Brain microvascular endothelial cell (primary cell): ENCODE results near the gene NUMBL.
A peak's percentile ranks its signal among the peaks of the same experiment; 100 is the strongest.

ENCODE experiments used
- DNase-seq: peaks from one replicate; pipeline ENCODE4 v3.0.0-alpha.2; 2020
- H3K27ac ChIP-seq: fragments of 250-450 bp; sonication (Bioruptor Pico); 2 replicates; pipeline ENCODE4 v1.5.1; 2020; ENCODE audit warnings: mild to moderate bottlenecking, moderate library complexity
- H3K27me3 ChIP-seq: fragments of 250-450 bp; sonication (Bioruptor Pico); replicated peaks from 2 replicates; pipeline ENCODE4 v1.5.1; 2020; ENCODE audit warnings: mild to moderate bottlenecking
- H3K36me3 ChIP-seq: fragments of 250-450 bp; sonication (Bioruptor Pico); replicated peaks from 2 replicates; pipeline ENCODE4 v1.5.1; 2020; ENCODE audit warnings: mild to moderate bottlenecking
- H3K4me3 ChIP-seq: 2 replicates; pipeline ENCODE4 v1.5.1; 2011; ENCODE audit warnings: low read depth, mild to moderate bottlenecking, control low read depth, low read length, moderate library complexity
- CTCF ChIP-seq: IDR thresholded peaks from 2 replicates; pipeline ENCODE4 v1.5.1; 2011; ENCODE audit warnings: low read depth, mild to moderate bottlenecking, moderate library complexity, low read length, control low read depth, inconsistent platforms; ENCODE audit errors: missing control alignments
- in situ Hi-C: cut with HindIII; loops from 2 replicates; pipeline ENCODE4 v1.10.0; 2017; ENCODE audit warnings: low sequenced_read_pairs, low pct_ligation_motif_present

The NUMBL gene

GRCh38 chr19:40721936-40722661 is 31.6 kb upstream of the NUMBL start:
- TF ChIP-seq CTCF, result no peak
- Histone ChIP-seq H3K27ac (no peak overlapping the region), H3K27me3 (no peaks in the 10 kb centered on the region), H3K4me3 (no peak overlapping the region), H3K36me3 (peaks cover 26% of the 10 kb centered on the region)
- in situ Hi-C loops, result no loop called here
- DNase-seq, result no peak

GRCh38 chr19:40721140-40721486 is 30.7 kb upstream of the NUMBL start:
- peaks cover 17% of the 10 kb centered on the region for H3K36me3 ChIP-seq
- in situ Hi-C loops, result no loop called here
- no peak overlapping the region for H3K27ac ChIP-seq
- H3K27me3 ChIP-seq, result no peaks in the 10 kb centered on the region
- H3K4me3 ChIP-seq, result no peak overlapping the region
- DNase-seq, result no peak
- no peak for TF ChIP-seq CTCF

GRCh38 chr19:40719414-40719894 is 29.0 kb upstream of the NUMBL start:
- Histone ChIP-seq H3K4me3 (peak overlapping the region; percentile 76), H3K36me3 (peaks cover 7% of the 10 kb centered on the region), H3K27me3 (no peaks in the 10 kb centered on the region), H3K27ac (no peak overlapping the region)
- in situ Hi-C loops, result no loop called here
- no peak for TF ChIP-seq CTCF
- DNase-seq, result no peak

GRCh38 chr19:40718774-40719391 is 28.4 kb upstream of the NUMBL start:
- Histone ChIP-seq H3K27ac (peak overlapping the region; percentile 99), H3K27me3 (no peaks in the 10 kb centered on the region), H3K4me3 (peak overlapping the region; percentile 76), H3K36me3 (peaks cover under 1% of the 10 kb centered on the region)
- no peak for TF ChIP-seq CTCF
- in situ Hi-C loops, result no loop called here
- DNase-seq, result peak; percentile 21

GRCh38 chr19:40717880-40718773 is 27.7 kb upstream of the NUMBL start:
- DNase-seq, result no peak
- peak overlapping the region; percentile 76 for H3K4me3 ChIP-seq
- TF ChIP-seq CTCF, result no peak
- H3K27ac ChIP-seq, result peak overlapping the region; percentile 99
- in situ Hi-C loops, result no loop called here
- H3K27me3 ChIP-seq, result no peaks in the 10 kb centered on the region
- no peaks in the 10 kb centered on the region for H3K36me3 ChIP-seq
